ENCODE results near the gene AHDC1. TPM values are rescaled to one million over a fixed set of nuclear protein-coding genes. Genes with fewer than 3 reads are reported as not detected.

The AHDC1 gene
- total RNA-seq, 2 donors from 2014 or later: 13.5 to 14.2 TPM

DNA sequence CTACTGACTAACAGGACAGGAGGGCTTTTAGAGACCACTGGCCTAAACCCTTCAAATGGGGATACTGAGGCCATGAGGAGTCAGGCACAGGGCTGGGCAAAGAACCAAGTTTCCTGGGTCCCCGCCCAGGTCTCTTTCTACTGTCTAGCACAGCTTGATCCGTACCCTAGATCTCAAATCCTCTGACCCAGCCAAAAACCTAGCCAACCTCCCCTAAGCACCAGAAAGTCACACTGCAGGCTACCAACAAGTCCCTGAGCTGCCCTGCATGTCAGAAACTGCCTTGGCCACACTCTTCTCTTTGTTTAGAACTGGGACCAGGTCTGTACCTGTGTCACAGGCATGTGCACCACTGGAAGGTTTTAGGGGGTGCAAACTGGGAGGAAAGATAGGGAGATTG, 33.6 kb downstream of the AHDC1 start:
- DNase-seq: no peak
- 38 to 62% methylated on average over 2 of the region's 2 CpGs for WGBS, 2 donors
- H3K9me3 ChIP-seq: no peaks in the 10 kb centered on the region
- no peak for ATAC-seq
- TF ChIP-seq POLR2A (IDR thresholded peaks at IDR 0.05): no peak
- TF ChIP-seq, protein P1, sequence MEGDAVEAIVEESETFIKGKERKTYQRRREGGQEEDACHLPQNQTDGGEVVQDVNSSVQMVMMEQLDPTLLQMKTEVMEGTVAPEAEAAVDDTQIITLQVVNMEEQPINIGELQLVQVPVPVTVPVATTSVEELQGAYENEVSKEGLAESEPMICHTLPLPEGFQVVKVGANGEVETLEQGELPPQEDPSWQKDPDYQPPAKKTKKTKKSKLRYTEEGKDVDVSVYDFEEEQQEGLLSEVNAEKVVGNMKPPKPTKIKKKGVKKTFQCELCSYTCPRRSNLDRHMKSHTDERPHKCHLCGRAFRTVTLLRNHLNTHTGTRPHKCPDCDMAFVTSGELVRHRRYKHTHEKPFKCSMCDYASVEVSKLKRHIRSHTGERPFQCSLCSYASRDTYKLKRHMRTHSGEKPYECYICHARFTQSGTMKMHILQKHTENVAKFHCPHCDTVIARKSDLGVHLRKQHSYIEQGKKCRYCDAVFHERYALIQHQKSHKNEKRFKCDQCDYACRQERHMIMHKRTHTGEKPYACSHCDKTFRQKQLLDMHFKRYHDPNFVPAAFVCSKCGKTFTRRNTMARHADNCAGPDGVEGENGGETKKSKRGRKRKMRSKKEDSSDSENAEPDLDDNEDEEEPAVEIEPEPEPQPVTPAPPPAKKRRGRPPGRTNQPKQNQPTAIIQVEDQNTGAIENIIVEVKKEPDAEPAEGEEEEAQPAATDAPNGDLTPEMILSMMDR (IDR thresholded peaks at IDR 0.05): no peak
- H3K27ac ChIP-seq: peak overlapping the region; percentile 90 to 98 (median 96)
- H3K4me3 ChIP-seq: no peak overlapping the region
- intact Hi-C loops (cut with DNase I): no loop called here
- H3K36me3 ChIP-seq (replicated peaks in 1 of 2; ENCODE audit: insufficient read depth in 1 of 2, low read depth in 2 of 2): no peaks in the 10 kb centered on the region
- no peaks in the 10 kb centered on the region for H3K27me3 ChIP-seq
- peaks cover 99% of the 10 kb centered on the region for H3K4me1 ChIP-seq

DNA sequence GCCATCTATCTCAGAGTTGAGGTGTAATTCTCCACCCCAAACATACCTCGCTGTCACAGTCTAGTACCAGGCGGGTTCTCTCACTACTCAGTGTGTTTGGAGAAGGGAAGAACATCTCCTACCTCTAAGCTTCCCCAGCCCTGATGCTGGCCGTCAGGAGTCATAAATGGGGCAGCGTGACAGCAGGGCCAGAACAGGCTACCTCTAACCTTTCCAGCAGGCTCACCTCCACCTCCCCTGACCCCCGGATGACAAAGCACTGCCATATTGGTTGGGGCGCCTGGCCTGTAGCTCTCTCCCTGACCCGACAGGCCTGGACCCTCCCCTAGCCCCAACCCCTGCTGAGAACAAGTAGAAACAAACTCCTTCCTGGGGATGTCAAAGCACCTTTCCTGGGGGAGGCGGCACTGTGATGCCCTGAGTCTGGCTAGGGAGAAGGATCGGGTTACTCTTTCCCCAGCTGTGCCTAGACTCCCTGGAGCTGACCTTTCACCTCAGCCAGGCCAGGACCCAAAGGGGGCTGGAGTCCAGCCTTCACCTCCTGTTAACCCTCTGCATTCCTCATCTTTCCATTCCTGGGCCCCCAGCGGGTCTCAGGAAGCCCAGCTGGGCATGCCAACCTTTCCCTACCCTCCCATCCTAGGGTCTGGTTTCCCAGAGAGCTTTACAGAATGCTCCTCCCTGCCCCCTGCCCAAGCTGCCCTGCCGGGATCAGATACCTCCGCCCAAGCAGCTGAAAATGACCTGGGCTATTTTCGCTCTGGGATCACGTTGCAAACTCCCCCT, 34.2 kb downstream of the AHDC1 start:
- no peak for ATAC-seq
- 74 to 86% methylated on average over 11 to 14 of the region's 14 CpGs for WGBS, 2 donors
- Histone ChIP-seq H3K9me3 (no peaks in the 10 kb centered on the region), H3K4me3 (no peak overlapping the region), H3K36me3 (replicated peaks in 1 of 2; ENCODE audit: insufficient read depth in 1 of 2, low read depth in 2 of 2) (no peaks in the 10 kb centered on the region), H3K4me1 (peaks cover 100% of the 10 kb centered on the region), H3K27ac (peak overlapping the region; percentile 90 to 98 (median 96)), H3K27me3 (no peaks in the 10 kb centered on the region)
- peak in 1 of 4 donors; percentile 19 for DNase-seq
- intact Hi-C loops (cut with DNase I): no loop called here
- no peak for TF ChIP-seq POLR2A (IDR thresholded peaks at IDR 0.05)
- TF ChIP-seq, protein P1 (IDR thresholded peaks at IDR 0.05): no peak

DNA sequence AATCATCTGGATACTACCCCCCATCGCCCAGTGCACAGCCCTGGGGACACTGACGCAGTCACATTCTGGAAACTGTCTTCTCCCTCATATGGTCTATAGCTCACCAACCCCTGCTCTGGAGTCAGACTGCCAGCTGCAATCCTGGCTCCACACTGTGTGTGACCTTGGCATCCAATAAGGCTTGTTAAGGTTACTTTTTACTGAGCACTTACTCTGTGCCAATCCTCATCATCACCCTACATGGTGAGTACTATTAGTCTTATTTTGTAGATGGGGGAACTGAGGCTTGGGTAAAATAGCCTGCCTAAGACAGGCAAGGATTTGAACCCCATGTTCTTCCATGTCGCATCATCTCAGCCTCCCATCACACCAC, 34.9 kb downstream of the AHDC1 start:
- H3K4me1 ChIP-seq: peaks cover 100% of the 10 kb centered on the region
- WGBS, 2 donors: 68 to 81% methylated on average over 3 of the region's 3 CpGs
- DNase-seq: peak in 2 of 4 donors; percentile 49 to 63
- TF ChIP-seq POLR2A (IDR thresholded peaks at IDR 0.05): no peak
- TF ChIP-seq, protein P1 (IDR thresholded peaks at IDR 0.05): no peak
- H3K36me3 ChIP-seq (replicated peaks in 1 of 2; ENCODE audit: insufficient read depth in 1 of 2, low read depth in 2 of 2): no peaks in the 10 kb centered on the region
- peak; percentile 5 for ATAC-seq
- no peaks in the 10 kb centered on the region for H3K9me3 ChIP-seq
- no peak overlapping the region for H3K4me3 ChIP-seq
- intact Hi-C loops (cut with DNase I): no loop called here
- H3K27ac ChIP-seq: peak overlapping the region; percentile 90 to 98 (median 96)
- H3K27me3 ChIP-seq: no peaks in the 10 kb centered on the region

DNA sequence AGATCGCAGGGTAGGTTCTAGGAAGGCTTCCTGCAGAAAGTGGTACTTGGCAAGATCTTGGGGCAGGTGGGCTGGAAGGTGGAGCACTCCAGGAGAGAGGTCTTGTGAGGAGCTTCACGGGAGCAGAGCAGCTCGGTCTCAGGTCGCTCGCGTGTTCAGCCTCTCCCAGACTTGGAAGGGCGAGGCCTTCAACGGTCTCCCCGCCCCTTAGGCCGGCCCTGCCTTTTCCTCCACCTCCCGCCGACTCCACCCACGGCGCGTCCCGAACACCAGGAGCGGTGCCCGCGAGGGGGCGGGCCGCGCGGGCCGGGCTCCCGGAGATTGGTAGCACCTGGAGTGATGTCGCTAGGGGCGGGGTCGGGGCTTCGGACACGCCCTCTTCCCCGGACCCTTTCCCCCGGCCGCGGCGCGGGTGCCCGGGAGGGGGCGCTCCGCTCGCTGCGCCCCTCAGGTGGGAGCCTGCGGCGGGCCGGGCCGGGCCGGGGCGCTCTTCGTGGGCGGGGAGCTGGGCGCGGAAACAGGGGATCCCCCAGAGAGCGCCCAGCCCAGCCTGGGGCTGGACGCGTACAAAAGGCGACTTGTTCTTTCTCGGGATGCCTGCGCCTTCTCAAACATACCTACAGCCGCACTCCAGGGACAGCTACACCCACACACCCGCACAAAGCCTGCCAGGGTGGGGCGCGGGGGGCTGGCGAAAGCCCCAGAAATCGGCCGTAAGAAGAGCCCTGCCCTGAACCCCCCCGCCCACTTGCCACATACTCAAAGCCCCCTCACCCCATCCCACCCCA, 35.5 kb downstream of the AHDC1 start:
- 1 to 4% methylated on average over 7 to 55 of the region's 65 CpGs for WGBS, 2 donors
- H3K4me1 ChIP-seq: peaks cover 100% of the 10 kb centered on the region
- intact Hi-C loops (cut with DNase I): no loop called here
- DNase-seq (peak; percentile 98 to 99 (median 98)), ATAC-seq (peak; percentile 83)
- peak overlapping the region; percentile 90 to 98 (median 96) for H3K27ac ChIP-seq
- no peaks in the 10 kb centered on the region for H3K9me3 ChIP-seq
- TF ChIP-seq POLR2A (IDR thresholded peaks at IDR 0.05): peak; percentile 49 to 67 (median 63)
- TF ChIP-seq, protein P1 (IDR thresholded peaks at IDR 0.05): peak; percentile 43 to 94 (median 72)
- H3K4me3 ChIP-seq: no peak overlapping the region
- H3K27me3 ChIP-seq: no peaks in the 10 kb centered on the region
- H3K36me3 ChIP-seq (replicated peaks in 1 of 2; ENCODE audit: insufficient read depth in 1 of 2, low read depth in 2 of 2): no peaks in the 10 kb centered on the region
